H1 (cell line): ENCODE data around the gene RAB3D. TPM values are rescaled to one million over a fixed set of nuclear protein-coding genes. Genes with fewer than 3 reads are reported as not detected.
"Not testable (repeated sequence)": the region's sequence is repeated elsewhere in the genome, so short reads cannot be mapped to it uniquely, and the experiment has no call there.

Source experiments
- CTCF ChIA-PET: fragments of 300-600 bp; sonication (Branson Sonifier 250); formaldehyde crosslinking; loops from one replicate; lab custom pipeline; 2021; ENCODE audit not compliant: partially characterized antibody; lab: Charles Lee
- POLR2A ChIA-PET: fragments of 300-600 bp; sonication (Branson Sonifier 250); formaldehyde crosslinking; loops from one replicate; lab custom pipeline; 2021; ENCODE audit warnings: inconsistent platforms; ENCODE audit not compliant: partially characterized antibody; lab: Charles Lee
- DNase-seq, 2 experiments: peaks; one replicate each; pipeline versions ENCODE4 v3.0.0 to v3.0.0-alpha.2; 2010 to 2022; ENCODE audit warnings: low spot score in 2 of 2, low read depth in 1 of 2, mixed read lengths in 1 of 2
- FAIRE-seq: peaks from 2 replicates; lab custom pipeline; 2011; peaks lifted over from hg19 to GRCh38; lab: Jason Lieb, UNC
- H2AFZ ChIP-seq: 2 replicates; pipeline ENCODE4 v1.8.1; 2012; ENCODE audit warnings: low read length, inconsistent platforms
- H2AK5ac ChIP-seq: 2 replicates; pipeline ENCODE4 v1.6.1; 2013; ENCODE audit warnings: low read depth, low read length
- H2BK120ac ChIP-seq: replicated peaks from 2 replicates; pipeline ENCODE3; 2013; ENCODE audit warnings: low read depth, low read length, inconsistent platforms
- H2BK12ac ChIP-seq: 2 replicates; pipeline ENCODE4 v1.6.1; 2013; ENCODE audit warnings: low read depth, low read length
- H2BK15ac ChIP-seq: 2 replicates; pipeline ENCODE4 v1.6.1; 2013; ENCODE audit warnings: low read length
- H2BK20ac ChIP-seq: 2 replicates; pipeline ENCODE4 v1.6.1; 2013; ENCODE audit warnings: low read length
- H2BK5ac ChIP-seq: 2 replicates; pipeline ENCODE4 v1.6.1; 2013; ENCODE audit warnings: low read depth, low read length
- H3K14ac ChIP-seq: 2 replicates; pipeline ENCODE4 v1.6.1; 2013; ENCODE audit warnings: inconsistent platforms; ENCODE audit not compliant: insufficient read length
- H3K18ac ChIP-seq: 2 replicates; pipeline ENCODE4 v1.6.1; 2013; ENCODE audit warnings: low read length; ENCODE audit errors: extremely low read depth
- H3K23ac ChIP-seq: 2 replicates; pipeline ENCODE4 v1.6.1; 2013; ENCODE audit warnings: inconsistent platforms; ENCODE audit not compliant: insufficient read length
- H3K23me2 ChIP-seq: 2 replicates; pipeline ENCODE4 v1.6.1; 2013; ENCODE audit warnings: low read depth, low read length
- H3K27ac ChIP-seq: 2 replicates; pipeline ENCODE4 v1.6.1; 2011; ENCODE audit warnings: low read depth, low read length, inconsistent platforms
- H3K27me3 ChIP-seq, 4 experiments: replicated peaks in 1 of 4; 1 replicate in 1 of 4; 2 replicates in 3 of 4; pipeline versions ENCODE4 v1.6.1 to v1.8.1; 2011 to 2013; ENCODE audit warnings: low read length in 3 of 4, mild to moderate bottlenecking in 3 of 4, inconsistent platforms in 2 of 4, mixed read lengths in 2 of 4, moderate library complexity in 1 of 4; ENCODE audit not compliant: control insufficient read depth in 3 of 4, insufficient read depth in 3 of 4; ENCODE audit errors: extremely low read depth in 1 of 4
- H3K36me3 ChIP-seq, 4 experiments: 2 replicates each; pipeline versions ENCODE4 v1.6.1 to v1.8.1; 2011 to 2013; ENCODE audit warnings: mild to moderate bottlenecking in 4 of 4, low read length in 3 of 4, moderate library complexity in 2 of 4, control low read depth in 1 of 4, inconsistent platforms in 1 of 4; ENCODE audit not compliant: insufficient read depth in 4 of 4, control insufficient read depth in 2 of 4
- H3K4ac ChIP-seq: replicated peaks from 2 replicates; pipeline ENCODE3; 2013; ENCODE audit warnings: low read length, low read depth, mixed read lengths, inconsistent platforms; ENCODE audit not compliant: insufficient read length
- H3K4me1 ChIP-seq, 4 experiments: replicated peaks in 1 of 4; 1 replicate in 1 of 4; 2 replicates in 3 of 4; pipeline versions ENCODE4 v1.6.1 to v1.8.1; 2011 to 2013; ENCODE audit warnings: low read length in 3 of 4, inconsistent platforms in 2 of 4, mixed read lengths in 1 of 4; ENCODE audit not compliant: insufficient read depth in 4 of 4, control insufficient read depth in 3 of 4
- H3K4me2 ChIP-seq, 2 experiments: 2 replicates each; pipeline versions ENCODE4 v1.6.1 to v1.8.1; 2011 to 2013; ENCODE audit warnings: low read depth in 2 of 2, low read length in 2 of 2, control low read depth in 1 of 2, inconsistent platforms in 1 of 2, mild to moderate bottlenecking in 1 of 2; ENCODE audit not compliant: insufficient read depth in 1 of 2
- H3K4me3 ChIP-seq, 4 experiments: fragments of 200-600, 300-600 bp in 1 of 4; sonication (generic), shearing (Covaris generic), sonication (Bioruptor Twin) in 1 of 4; 2 replicates each; pipeline versions ENCODE4 v1.5.1 to v1.8.1; 2011 to 2016; ENCODE audit warnings: low read length in 4 of 4, low read depth in 3 of 4, control low read depth in 2 of 4, inconsistent platforms in 2 of 4, mild to moderate bottlenecking in 2 of 4, mixed read lengths in 1 of 4, moderate library complexity in 1 of 4; ENCODE audit not compliant: insufficient read depth in 2 of 4; ENCODE audit errors: extremely low read depth in 1 of 4
- H3K56ac ChIP-seq: replicated peaks from 2 replicates; pipeline ENCODE3; 2013; ENCODE audit warnings: low read depth, mild to moderate bottlenecking, mixed read lengths, low read length, inconsistent platforms; ENCODE audit not compliant: insufficient read length
- H3K79me1 ChIP-seq: 2 replicates; pipeline ENCODE4 v1.6.1; 2013; ENCODE audit warnings: low read depth, low read length, control low read depth
- H3K79me2 ChIP-seq, 2 experiments: 2 replicates each; pipeline versions ENCODE4 v1.6.1 to v1.8.1; 2012 to 2013; ENCODE audit warnings: low read length in 2 of 2, mild to moderate bottlenecking in 2 of 2, inconsistent platforms in 1 of 2; ENCODE audit not compliant: insufficient read depth in 2 of 2, control insufficient read depth in 1 of 2
- H3K9ac ChIP-seq, 4 experiments: replicated peaks in 1 of 4; 1 replicate in 1 of 4; 2 replicates in 3 of 4; pipeline versions ENCODE4 v1.6.1 to v1.8.1; 2011 to 2013; ENCODE audit warnings: low read depth in 3 of 4, low read length in 3 of 4, control low read depth in 2 of 4, mild to moderate bottlenecking in 2 of 4, moderate library complexity in 2 of 4, inconsistent platforms in 1 of 4; ENCODE audit errors: extremely low read depth in 1 of 4
- H3K9me3 ChIP-seq, 2 experiments: 2 replicates each; pipeline versions ENCODE4 v1.6.1 to v1.8.1; 2012 to 2013; ENCODE audit warnings: mild to moderate bottlenecking in 2 of 2, moderate library complexity in 2 of 2, control low read depth in 1 of 2, inconsistent platforms in 1 of 2, low read depth in 1 of 2, low read length in 1 of 2, mixed read lengths in 1 of 2; ENCODE audit not compliant: insufficient read depth in 2 of 2
- H4K20me1 ChIP-seq, 2 experiments: replicated peaks in 1 of 2; 2 replicates each; pipeline versions ENCODE3 to v1.8.1; 2011 to 2013; ENCODE audit warnings: inconsistent platforms in 2 of 2, low read length in 2 of 2, mild to moderate bottlenecking in 1 of 2; ENCODE audit not compliant: insufficient read depth in 2 of 2, control insufficient read depth in 1 of 2
- H4K5ac ChIP-seq: 2 replicates; pipeline ENCODE4 v1.6.1; 2013; ENCODE audit warnings: low read length, low read depth, mixed read lengths, inconsistent platforms; ENCODE audit not compliant: insufficient read length
- H4K8ac ChIP-seq: 2 replicates; pipeline ENCODE4 v1.8.0; 2013; ENCODE audit warnings: mild to moderate bottlenecking, moderate library complexity, low read length, inconsistent platforms; ENCODE audit not compliant: insufficient read depth; ENCODE audit errors: extremely low read depth
- H4K91ac ChIP-seq: replicated peaks from 2 replicates; pipeline ENCODE3; 2013; ENCODE audit warnings: low read length, mixed read lengths, inconsistent platforms; ENCODE audit not compliant: insufficient read length
- CBX5 ChIP-seq: fragments of 300-800, 300-1000 bp; sonication (generic); IDR thresholded peaks from 2 replicates; pipeline ENCODE4 v1.7.1; 2016; ENCODE audit warnings: antibody characterized with exemption, low read length, low read depth
- CBX8 ChIP-seq: fragments of 300-800, 300-1000 bp; sonication (generic); IDR thresholded peaks from 2 replicates; pipeline ENCODE4 v1.7.1; 2016; ENCODE audit warnings: low read depth, low read length, borderline replicate concordance
- EP300 ChIP-seq, 2 experiments: IDR thresholded peaks; 1 replicate in 1 of 2; 2 replicates in 1 of 2; pipeline ENCODE4 v1.6.1; 2011 to 2012; ENCODE audit warnings: low read depth in 2 of 2, low read length in 2 of 2, mild to moderate bottlenecking in 2 of 2, borderline replicate concordance in 1 of 2, inconsistent platforms in 1 of 2, moderate library complexity in 1 of 2
- POU5F1 ChIP-seq: IDR thresholded peaks from 2 replicates; pipeline ENCODE4 v1.6.1; 2011; ENCODE audit warnings: low read depth, mild to moderate bottlenecking, low read length, moderate library complexity
- TCF12 ChIP-seq: IDR thresholded peaks from 2 replicates; pipeline ENCODE4 v1.6.1; 2011; ENCODE audit warnings: low read depth, mild to moderate bottlenecking, low read length
- WGBS, 2 experiments: shearing (Covaris generic) in 1 of 2; methylation state at CpG; one replicate each; pipeline versions ENCODE4 v1.1.6 to v1.1.7; 2013 to 2015; ENCODE audit warnings: low lambda C conversion rate in 2 of 2, mixed read lengths in 2 of 2, inconsistent platforms in 1 of 2, low coverage in 1 of 2, missing lambda C conversion rate in 1 of 2; ENCODE audit not compliant: insufficient replicate concordance in 2 of 2, insufficient coverage in 1 of 2, insufficient read length in 1 of 2; ENCODE audit errors: extremely low coverage in 1 of 2, missing lambda C conversion rate in 1 of 2; 5-methylcytosine and 5-hydroxymethylcytosine counted together
- polyA plus RNA-seq, 7 experiments: library from polyadenylated mRNA; depleted of rRNA in 3 of 7; stranded (reverse) in 5 of 7; unstranded in 2 of 7; fragments of >200 nt in 5 of 7; fragments of 200-250 nt in 2 of 7; gene quantifications; 1 replicate in 5 of 7; 2 replicates in 1 of 7; 4 replicates in 1 of 7; pipeline versions ENCODE4 v1.2.1 to v1.2.3, GENCODE V29; 2011 to 2013; ENCODE audit warnings: missing spikeins in 2 of 7, mixed read lengths in 2 of 7
- total RNA-seq: library from RNA; stranded (reverse); fragmentation: NEBNext Ultra II Directional; extraction: Animal tissue kit (Norgen Biotek cat#: 25700); gene quantifications from 2 replicates; pipeline ENCODE4 v1.2.1, GENCODE V29; 2021

Gene RAB3D
- total and polyA plus RNA-seq, 2 of the 8 experiments (the other 6 are each of a cell fraction or from before 2014, with no cell fraction given): 17.8 to 23.8 TPM

DNA sequence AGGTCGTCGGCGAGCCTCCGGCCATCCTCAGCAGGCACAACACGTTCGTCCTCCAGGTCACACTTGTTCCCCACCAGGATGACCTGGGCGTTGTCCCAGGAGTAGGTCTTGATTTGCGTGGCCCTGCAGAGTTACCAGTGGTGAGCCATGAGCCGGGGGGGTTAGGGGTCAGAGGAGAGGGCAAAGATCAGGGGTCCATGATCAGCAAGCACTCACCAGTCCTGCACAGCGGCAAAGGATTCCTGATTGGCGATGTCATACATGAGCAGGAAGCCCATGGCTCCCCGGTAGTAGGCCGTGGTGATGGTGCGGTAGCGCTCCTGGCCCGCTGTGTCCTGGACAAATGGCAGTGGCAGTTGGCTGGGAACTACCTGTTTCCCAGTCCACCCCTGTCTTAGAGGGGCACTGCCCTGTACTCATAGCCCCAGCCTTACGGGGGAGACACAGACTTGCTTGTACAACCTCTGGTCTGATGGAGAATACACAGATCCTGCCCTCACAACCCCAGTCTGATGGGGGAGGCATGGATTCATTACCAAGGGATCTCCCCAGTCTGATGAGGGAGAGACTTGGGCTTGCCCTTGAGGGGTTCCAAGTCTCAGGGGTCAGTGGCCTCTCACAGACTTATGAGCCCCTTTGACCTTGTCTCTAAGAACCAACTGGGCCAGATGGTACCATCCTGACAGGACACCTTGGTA lies 3.9 kb downstream of the RAB3D start (continued):
- no peak for TF ChIP-seq EP300 (IDR thresholded peaks at IDR 0.05; ENCODE audit: borderline replicate concordance in 1 of 2, low read depth in 2 of 2, low read length in 2 of 2)
- no peak for TF ChIP-seq TCF12
- TF ChIP-seq CBX8: no peak
- no peak for TF ChIP-seq POU5F1
- TF ChIP-seq CBX5: no peak

DNA sequence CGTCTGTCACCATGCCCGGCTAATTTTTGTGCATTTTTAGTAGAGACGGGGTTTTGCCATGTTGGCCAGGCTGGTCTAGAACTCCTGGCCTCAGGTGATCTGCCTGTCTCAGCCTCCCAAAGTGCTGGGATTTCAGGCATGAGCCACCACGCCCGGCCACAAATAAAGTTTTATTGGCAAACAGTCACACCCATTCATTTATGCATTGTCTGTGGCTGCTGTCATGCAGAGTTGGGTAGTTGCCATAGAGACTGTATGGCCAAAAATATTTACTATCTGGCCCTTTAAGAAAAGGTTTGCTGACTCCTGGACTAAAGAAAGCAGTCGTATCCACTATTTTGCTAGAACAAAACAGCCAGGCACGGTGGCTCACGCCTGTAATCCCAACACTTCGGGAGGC lies 5.6 kb downstream of the RAB3D start:
- FAIRE-seq, H2BK15ac ChIP-seq, H2BK20ac ChIP-seq, H4K20me1 ChIP-seq, H3K56ac ChIP-seq, H3K23ac ChIP-seq, CTCF ChIA-PET, H3K4me3 ChIP-seq, H3K79me2 ChIP-seq, H3K4me1 ChIP-seq, H2BK120ac ChIP-seq, H2AFZ ChIP-seq, H3K36me3 ChIP-seq, H3K14ac ChIP-seq, H4K5ac ChIP-seq, H3K18ac ChIP-seq, H3K4me2 ChIP-seq, H3K9ac ChIP-seq, H3K79me1 ChIP-seq, H4K91ac ChIP-seq, H3K4ac ChIP-seq, DNase-seq, H3K27me3 ChIP-seq, H3K9me3 ChIP-seq, H3K27ac ChIP-seq, H3K23me2 ChIP-seq, POLR2A ChIA-PET, H2AK5ac ChIP-seq, H4K8ac ChIP-seq, H2BK5ac ChIP-seq, H2BK12ac ChIP-seq: not testable (repeated sequence)
- 92% methylated on average over 9 of the region's 9 CpGs; no CpG with 5 or more reads in 1 of the 2 experiments for WGBS, 2 experiments
